K562 (cell line): ENCODE measurements around the gene TTLL4. TPM values are rescaled to one million over a fixed set of nuclear protein-coding genes. Genes with fewer than 3 reads are reported as not detected.
A peak's percentile ranks its signal among the peaks of the same experiment; 100 is the strongest.

Source experiments
- DMBX1 ChIP-seq: fragments of 250-450 bp; sonication (Bioruptor Pico); IDR thresholded peaks from 2 replicates; pipeline ENCODE4 v1.8.0; 2022; ENCODE audit warnings: inconsistent platforms, mild to moderate bottlenecking, moderate library complexity, borderline replicate concordance
- E2F3 ChIP-seq: fragments of 250-450 bp; sonication (Bioruptor Pico); IDR thresholded peaks from 2 replicates; pipeline ENCODE4 v1.4.0; 2020; ENCODE audit warnings: mild to moderate bottlenecking
- FOXA3 ChIP-seq, 2 experiments: fragments of 450-650 bp in 1 of 2; sonication (generic) in 1 of 2; formaldehyde crosslinking; IDR thresholded peaks in 1 of 2; conservative IDR thresholded peaks in 1 of 2; 2 replicates each; pipeline versions ENCODE4 v1.4.0 to v1.8.0; 2020 to 2022; ENCODE audit warnings: mild to moderate bottlenecking in 2 of 2, missing genetic modification reagents in 1 of 2
- KDM2B ChIP-seq: fragments of 250-450 bp; sonication (Bioruptor Pico); IDR thresholded peaks from 2 replicates; pipeline ENCODE4 v1.8.0; 2021; ENCODE audit warnings: mild to moderate bottlenecking, moderate library complexity
- MED1 ChIP-seq: sonication (generic); formaldehyde crosslinking; IDR thresholded peaks from 2 replicates; pipeline ENCODE4 v1.8.1; 2023; ENCODE audit warnings: missing genetic modification reagents, borderline replicate concordance
- MTA3 ChIP-seq: fragments of 450-650 bp; formaldehyde crosslinking; IDR thresholded peaks from 2 replicates; pipeline ENCODE4 v1.6.1; 2017; ENCODE audit warnings: mild to moderate bottlenecking, borderline replicate concordance
- RBFOX2 ChIP-seq: fragments of 200-400 bp; formaldehyde crosslinking; IDR thresholded peaks from 2 replicates; pipeline ENCODE4 v1.6.1; 2017; ENCODE audit warnings: low read depth, mild to moderate bottlenecking, low read length, moderate library complexity
- RFX5 ChIP-seq: IDR thresholded peaks from 2 replicates; pipeline ENCODE4 v1.6.1; 2011; ENCODE audit warnings: low read depth, mild to moderate bottlenecking, improper control_type of control experiment, low read length
- SRF ChIP-seq, 2 experiments: fragments of 250-450, 450-650 bp in 1 of 2; sonication (Bioruptor Pico) in 1 of 2; sonication (generic) in 1 of 2; formaldehyde crosslinking; IDR thresholded peaks; 2 replicates each; pipeline versions ENCODE4 v1.5.0 to v1.5.1; 2020 to 2022; ENCODE audit warnings: mild to moderate bottlenecking in 1 of 2, missing genetic modification reagents in 1 of 2
- polyA plus RNA-seq, 8 experiments: library from polyadenylated mRNA; depleted of rRNA in 4 of 8; stranded (reverse) in 5 of 8; unstranded in 3 of 8; fragments of >200 nt; fragmentation: Nextera tagmentation in 2 of 8; fragmentation: Illumina TruSeq in 1 of 8; extraction: Ambion mirVana in 2 of 8; extraction: Trizol in 1 of 8; gene quantifications; 2 replicates each; pipeline versions ENCODE4 v1.2.1 to v1.2.3, GENCODE V29; 2011 to 2014; ENCODE audit warnings: inconsistent platforms in 1 of 8, missing spikeins in 1 of 8
- total RNA-seq, 7 experiments: library from RNA; depleted of rRNA in 6 of 7; stranded (reverse); fragments of >200 nt in 6 of 7; fragmentation: Illumina TruSeq in 2 of 7; extraction: Trizol in 2 of 7; gene quantifications; 2 replicates each; pipeline versions ENCODE4 v1.2.1 to v1.2.3, GENCODE V29; 2011 to 2021; ENCODE audit warnings: low replicate concordance in 1 of 7
- TF ChIP-seq, protein P1 (sequence below): fragments of 450-650 bp; IDR thresholded peaks from 2 replicates; pipeline ENCODE4 v1.6.1; 2016; ENCODE audit warnings: borderline replicate concordance
- TF ChIP-seq, protein P2 (sequence below): fragments of 450-650 bp; IDR thresholded peaks from 2 replicates; pipeline ENCODE4 v1.6.1; 2017; ENCODE audit warnings: antibody characterized with exemption, mild to moderate bottlenecking
- TF ChIP-seq, protein P3 (sequence below): fragments of 250-450 bp; sonication (Bioruptor Pico); IDR thresholded peaks from 2 replicates; pipeline ENCODE4 v1.5.1; 2021; ENCODE audit warnings: mild to moderate bottlenecking
- TF ChIP-seq, protein P4 (sequence below): sonication (generic); formaldehyde crosslinking; IDR thresholded peaks from 2 replicates; pipeline ENCODE4 v1.8.0; 2022; ENCODE audit warnings: mild to moderate bottlenecking, low read depth, missing genetic modification reagents
- TF ChIP-seq, protein P5 (sequence below): fragments of 200-800 bp; sonication (Bioruptor generic); IDR thresholded peaks from 2 replicates; pipeline ENCODE4 v1.6.1; 2017; ENCODE audit warnings: missing genetic modification characterization, missing compliant biosample characterization

TTLL4 gene
- total and polyA plus RNA-seq, 9 of the 15 experiments (the other 6 are each of a cell fraction or from before 2014, with no cell fraction given): 12.6 to 67.5 (median 24.5) TPM

DNA sequence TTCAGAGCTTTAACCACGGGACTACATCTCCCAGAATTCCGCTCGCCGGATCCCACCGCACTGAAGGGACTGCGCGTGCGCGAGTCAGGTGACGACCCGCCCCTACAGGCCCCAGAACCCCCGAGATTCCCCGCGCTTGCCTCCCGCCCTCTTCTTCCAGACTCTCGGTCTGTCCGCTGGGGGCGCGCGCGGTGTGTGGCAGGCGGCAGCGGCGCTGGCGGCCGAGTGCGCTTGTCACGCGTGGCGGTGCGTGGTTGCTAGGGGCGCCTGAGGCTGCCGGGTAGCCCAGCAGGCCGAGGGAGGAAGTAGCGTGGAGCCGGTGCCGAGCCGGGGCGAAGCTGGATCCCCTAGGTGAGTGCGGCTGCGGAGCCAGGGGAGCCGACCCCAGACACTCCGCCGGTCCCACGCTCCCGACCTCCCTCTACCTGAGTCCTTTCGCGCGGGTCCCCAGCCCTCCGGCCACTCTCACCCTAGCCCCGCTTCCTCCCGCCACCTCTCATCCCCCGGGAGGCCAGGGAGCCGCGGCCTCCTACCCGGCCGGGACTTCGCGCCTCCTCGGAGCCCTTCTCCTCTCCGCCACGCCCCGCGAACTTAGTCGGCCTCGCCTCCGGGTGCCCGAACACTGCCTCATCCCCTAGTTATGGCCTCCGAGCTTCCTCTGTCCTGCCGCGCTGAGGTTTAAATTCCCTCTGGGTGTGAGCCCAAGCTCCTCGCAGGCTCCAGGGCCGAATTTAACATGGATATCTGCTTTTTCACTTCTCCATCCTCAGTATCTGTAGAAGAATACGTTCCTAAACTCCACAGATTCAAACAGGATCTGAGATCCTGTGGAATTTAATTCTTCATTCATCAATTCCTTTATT is at the start of gene TTLL4 (continued):
- peak; percentile 87 for TF ChIP-seq RBFOX2
- no peak for TF ChIP-seq KDM2B (CRISPR knock-in tag)
- peak in 1 of 2 experiments; percentile 27; a peak in 1 of 4 replicates for TF ChIP-seq SRF (CRISPR knock-in tag; IDR thresholded peaks at IDR 0.05)
- TF ChIP-seq, protein P1, sequence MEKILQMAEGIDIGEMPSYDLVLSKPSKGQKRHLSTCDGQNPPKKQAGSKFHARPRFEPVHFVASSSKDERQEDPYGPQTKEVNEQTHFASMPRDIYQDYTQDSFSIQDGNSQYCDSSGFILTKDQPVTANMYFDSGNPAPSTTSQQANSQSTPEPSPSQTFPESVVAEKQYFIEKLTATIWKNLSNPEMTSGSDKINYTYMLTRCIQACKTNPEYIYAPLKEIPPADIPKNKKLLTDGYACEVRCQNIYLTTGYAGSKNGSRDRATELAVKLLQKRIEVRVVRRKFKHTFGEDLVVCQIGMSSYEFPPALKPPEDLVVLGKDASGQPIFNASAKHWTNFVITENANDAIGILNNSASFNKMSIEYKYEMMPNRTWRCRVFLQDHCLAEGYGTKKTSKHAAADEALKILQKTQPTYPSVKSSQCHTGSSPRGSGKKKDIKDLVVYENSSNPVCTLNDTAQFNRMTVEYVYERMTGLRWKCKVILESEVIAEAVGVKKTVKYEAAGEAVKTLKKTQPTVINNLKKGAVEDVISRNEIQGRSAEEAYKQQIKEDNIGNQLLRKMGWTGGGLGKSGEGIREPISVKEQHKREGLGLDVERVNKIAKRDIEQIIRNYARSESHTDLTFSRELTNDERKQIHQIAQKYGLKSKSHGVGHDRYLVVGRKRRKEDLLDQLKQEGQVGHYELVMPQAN: peak; percentile 79; the same call in 1 of the 2 replicates
- TF ChIP-seq, protein P2, sequence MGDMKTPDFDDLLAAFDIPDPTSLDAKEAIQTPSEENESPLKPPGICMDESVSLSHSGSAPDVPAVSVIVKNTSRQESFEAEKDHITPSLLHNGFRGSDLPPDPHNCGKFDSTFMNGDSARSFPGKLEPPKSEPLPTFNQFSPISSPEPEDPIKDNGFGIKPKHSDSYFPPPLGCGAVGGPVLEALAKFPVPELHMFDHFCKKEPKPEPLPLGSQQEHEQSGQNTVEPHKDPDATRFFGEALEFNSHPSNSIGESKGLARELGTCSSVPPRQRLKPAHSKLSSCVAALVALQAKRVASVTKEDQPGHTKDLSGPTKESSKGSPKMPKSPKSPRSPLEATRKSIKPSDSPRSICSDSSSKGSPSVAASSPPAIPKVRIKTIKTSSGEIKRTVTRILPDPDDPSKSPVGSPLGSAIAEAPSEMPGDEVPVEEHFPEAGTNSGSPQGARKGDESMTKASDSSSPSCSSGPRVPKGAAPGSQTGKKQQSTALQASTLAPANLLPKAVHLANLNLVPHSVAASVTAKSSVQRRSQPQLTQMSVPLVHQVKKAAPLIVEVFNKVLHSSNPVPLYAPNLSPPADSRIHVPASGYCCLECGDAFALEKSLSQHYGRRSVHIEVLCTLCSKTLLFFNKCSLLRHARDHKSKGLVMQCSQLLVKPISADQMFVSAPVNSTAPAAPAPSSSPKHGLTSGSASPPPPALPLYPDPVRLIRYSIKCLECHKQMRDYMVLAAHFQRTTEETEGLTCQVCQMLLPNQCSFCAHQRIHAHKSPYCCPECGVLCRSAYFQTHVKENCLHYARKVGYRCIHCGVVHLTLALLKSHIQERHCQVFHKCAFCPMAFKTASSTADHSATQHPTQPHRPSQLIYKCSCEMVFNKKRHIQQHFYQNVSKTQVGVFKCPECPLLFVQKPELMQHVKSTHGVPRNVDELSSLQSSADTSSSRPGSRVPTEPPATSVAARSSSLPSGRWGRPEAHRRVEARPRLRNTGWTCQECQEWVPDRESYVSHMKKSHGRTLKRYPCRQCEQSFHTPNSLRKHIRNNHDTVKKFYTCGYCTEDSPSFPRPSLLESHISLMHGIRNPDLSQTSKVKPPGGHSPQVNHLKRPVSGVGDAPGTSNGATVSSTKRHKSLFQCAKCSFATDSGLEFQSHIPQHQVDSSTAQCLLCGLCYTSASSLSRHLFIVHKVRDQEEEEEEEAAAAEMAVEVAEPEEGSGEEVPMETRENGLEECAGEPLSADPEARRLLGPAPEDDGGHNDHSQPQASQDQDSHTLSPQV: no peak
- no peak for TF ChIP-seq MED1
- TF ChIP-seq, protein P3, sequence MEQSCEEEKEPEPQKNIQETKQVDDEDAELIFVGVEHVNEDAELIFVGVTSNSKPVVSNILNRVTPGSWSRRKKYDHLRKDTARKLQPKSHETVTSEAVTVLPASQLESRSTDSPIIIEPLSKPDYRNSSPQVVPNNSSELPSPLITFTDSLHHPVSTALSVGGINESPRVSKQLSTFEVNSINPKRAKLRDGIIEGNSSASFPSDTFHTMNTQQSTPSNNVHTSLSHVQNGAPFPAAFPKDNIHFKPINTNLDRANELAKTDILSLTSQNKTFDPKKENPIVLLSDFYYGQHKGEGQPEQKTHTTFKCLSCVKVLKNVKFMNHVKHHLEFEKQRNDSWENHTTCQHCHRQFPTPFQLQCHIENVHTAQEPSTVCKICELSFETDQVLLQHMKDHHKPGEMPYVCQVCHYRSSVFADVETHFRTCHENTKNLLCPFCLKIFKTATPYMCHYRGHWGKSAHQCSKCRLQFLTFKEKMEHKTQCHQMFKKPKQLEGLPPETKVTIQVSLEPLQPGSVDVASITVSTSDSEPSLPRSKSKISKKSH: no peak
- TF ChIP-seq, protein P4, sequence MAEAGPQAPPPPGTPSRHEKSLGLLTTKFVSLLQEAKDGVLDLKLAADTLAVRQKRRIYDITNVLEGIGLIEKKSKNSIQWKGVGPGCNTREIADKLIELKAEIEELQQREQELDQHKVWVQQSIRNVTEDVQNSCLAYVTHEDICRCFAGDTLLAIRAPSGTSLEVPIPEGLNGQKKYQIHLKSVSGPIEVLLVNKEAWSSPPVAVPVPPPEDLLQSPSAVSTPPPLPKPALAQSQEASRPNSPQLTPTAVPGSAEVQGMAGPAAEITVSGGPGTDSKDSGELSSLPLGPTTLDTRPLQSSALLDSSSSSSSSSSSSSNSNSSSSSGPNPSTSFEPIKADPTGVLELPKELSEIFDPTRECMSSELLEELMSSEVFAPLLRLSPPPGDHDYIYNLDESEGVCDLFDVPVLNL: 0 out of 2 replicates have a peak, but pooled peaks have one; percentile 79
- TF ChIP-seq MTA3: peak; percentile 90
- TF ChIP-seq DMBX1 (CRISPR knock-in tag): no peak
- TF ChIP-seq E2F3: peak; percentile 61; the same call in 1 of the 2 replicates
- TF ChIP-seq, protein P5, sequence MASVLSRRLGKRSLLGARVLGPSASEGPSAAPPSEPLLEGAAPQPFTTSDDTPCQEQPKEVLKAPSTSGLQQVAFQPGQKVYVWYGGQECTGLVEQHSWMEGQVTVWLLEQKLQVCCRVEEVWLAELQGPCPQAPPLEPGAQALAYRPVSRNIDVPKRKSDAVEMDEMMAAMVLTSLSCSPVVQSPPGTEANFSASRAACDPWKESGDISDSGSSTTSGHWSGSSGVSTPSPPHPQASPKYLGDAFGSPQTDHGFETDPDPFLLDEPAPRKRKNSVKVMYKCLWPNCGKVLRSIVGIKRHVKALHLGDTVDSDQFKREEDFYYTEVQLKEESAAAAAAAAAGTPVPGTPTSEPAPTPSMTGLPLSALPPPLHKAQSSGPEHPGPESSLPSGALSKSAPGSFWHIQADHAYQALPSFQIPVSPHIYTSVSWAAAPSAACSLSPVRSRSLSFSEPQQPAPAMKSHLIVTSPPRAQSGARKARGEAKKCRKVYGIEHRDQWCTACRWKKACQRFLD (CRISPR knock-in tag): no peak
- no peak for TF ChIP-seq RFX5
- TF ChIP-seq FOXA3 (CRISPR knock-in tag; conservative IDR thresholded peaks at IDR 0.05 in 1 of 2, IDR thresholded peaks at IDR 0.05 in 1 of 2): 0 out of 4 replicates have a peak, but pooled peaks of 1 of the 2 experiments have one; percentile 43
